ENCODE data around the gene CHMP4A. TPM values are rescaled to one million over a fixed set of nuclear protein-coding genes. Genes with fewer than 3 reads are reported as not detected.

The CHMP4A gene
- total and polyA plus RNA-seq, 2 of the 13 experiments (the other 11 are each of a cell fraction or from before 2014, with no cell fraction given) = 83.6 to 113 TPM

GRCh38 chr14:24232121-24232644, 18.9 kb upstream of the CHMP4A start, which contains the start of gene NEDD8 (continued):
- TF ChIP-seq, protein P1, sequence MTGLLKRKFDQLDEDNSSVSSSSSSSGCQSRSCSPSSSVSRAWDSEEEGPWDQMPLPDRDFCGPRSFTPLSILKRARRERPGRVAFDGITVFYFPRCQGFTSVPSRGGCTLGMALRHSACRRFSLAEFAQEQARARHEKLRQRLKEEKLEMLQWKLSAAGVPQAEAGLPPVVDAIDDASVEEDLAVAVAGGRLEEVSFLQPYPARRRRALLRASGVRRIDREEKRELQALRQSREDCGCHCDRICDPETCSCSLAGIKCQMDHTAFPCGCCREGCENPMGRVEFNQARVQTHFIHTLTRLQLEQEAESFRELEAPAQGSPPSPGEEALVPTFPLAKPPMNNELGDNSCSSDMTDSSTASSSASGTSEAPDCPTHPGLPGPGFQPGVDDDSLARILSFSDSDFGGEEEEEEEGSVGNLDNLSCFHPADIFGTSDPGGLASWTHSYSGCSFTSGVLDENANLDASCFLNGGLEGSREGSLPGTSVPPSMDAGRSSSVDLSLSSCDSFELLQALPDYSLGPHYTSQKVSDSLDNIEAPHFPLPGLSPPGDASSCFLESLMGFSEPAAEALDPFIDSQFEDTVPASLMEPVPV (CRISPR knock-in tag; IDR thresholded peaks at IDR 0.05) = peak; percentile 33; the same call in 1 of the 2 replicates
- TF ChIP-seq BCL3 (CRISPR knock-in tag; IDR thresholded peaks at IDR 0.05) (0 out of 2 replicates have a peak, but pooled peaks have one; percentile 86), ZFP1 (CRISPR knock-in tag; IDR thresholded peaks at IDR 0.05) (peak; percentile 79; the same call in 1 of the 2 replicates), ZNF275 (CRISPR knock-in tag; IDR thresholded peaks at IDR 0.05; ENCODE audit: borderline replicate concordance) (no peak; the same call in 1 of the 2 replicates), NRL (CRISPR knock-in tag; IDR thresholded peaks at IDR 0.05; ENCODE audit: borderline replicate concordance) (no peak; the same call in none of the 2 replicates), ZNF576 (CRISPR knock-in tag; IDR thresholded peaks at IDR 0.05) (peak; percentile 89; the same call in 1 of the 2 replicates), POGZ (CRISPR knock-in tag; IDR thresholded peaks at IDR 0.05) (peak; percentile 92; the same call in 1 of the 2 replicates), XBP1 (CRISPR knock-in tag; IDR thresholded peaks at IDR 0.05) (no peak), ZNF143 (CRISPR knock-in tag; IDR thresholded peaks at IDR 0.05) (peak; percentile 91), CHCHD3 (CRISPR knock-in tag; IDR thresholded peaks at IDR 0.05) (no peak), ZNF850 (CRISPR knock-in tag; conservative IDR thresholded peaks at IDR 0.05) (no peak), XRCC5 (optimal IDR thresholded peaks at IDR 0.05; ENCODE audit: low read length) (no peak), ARNT2 (CRISPR knock-in tag; IDR thresholded peaks at IDR 0.05; ENCODE audit: low read depth) (peak; percentile 26; the same call in 1 of the 2 replicates), ZC3H4 (CRISPR knock-in tag; IDR thresholded peaks at IDR 0.05; ENCODE audit: borderline replicate concordance) (peak; percentile 70; the same call in 1 of the 2 replicates), SIX1 (CRISPR knock-in tag; IDR thresholded peaks at IDR 0.05; ENCODE audit: borderline replicate concordance) (peak; percentile 40; the same call in 1 of the 2 replicates), CEBPB (IDR thresholded peaks at IDR 0.05; ENCODE audit: borderline replicate concordance, low read depth, low read length) (peak; percentile 43; the same call in 1 of the 2 replicates), SNRNP70 (IDR thresholded peaks at IDR 0.05; ENCODE audit: low read depth, low read length) (no peak), ZMYM2 (CRISPR knock-in tag; IDR thresholded peaks at IDR 0.05) (peak; percentile 74; the same call in 1 of the 2 replicates), TRIM24 (CRISPR knock-in tag; IDR thresholded peaks at IDR 0.05) (peak; percentile 80), SNAI1 (CRISPR knock-in tag; IDR thresholded peaks at IDR 0.05; ENCODE audit: borderline replicate concordance) (peak; percentile 99), DNMT3B (CRISPR knock-in tag; conservative IDR thresholded peaks at IDR 0.05) (0 out of 2 replicates have a peak, but pooled peaks have one; percentile 72)
- TF ChIP-seq, protein P2, sequence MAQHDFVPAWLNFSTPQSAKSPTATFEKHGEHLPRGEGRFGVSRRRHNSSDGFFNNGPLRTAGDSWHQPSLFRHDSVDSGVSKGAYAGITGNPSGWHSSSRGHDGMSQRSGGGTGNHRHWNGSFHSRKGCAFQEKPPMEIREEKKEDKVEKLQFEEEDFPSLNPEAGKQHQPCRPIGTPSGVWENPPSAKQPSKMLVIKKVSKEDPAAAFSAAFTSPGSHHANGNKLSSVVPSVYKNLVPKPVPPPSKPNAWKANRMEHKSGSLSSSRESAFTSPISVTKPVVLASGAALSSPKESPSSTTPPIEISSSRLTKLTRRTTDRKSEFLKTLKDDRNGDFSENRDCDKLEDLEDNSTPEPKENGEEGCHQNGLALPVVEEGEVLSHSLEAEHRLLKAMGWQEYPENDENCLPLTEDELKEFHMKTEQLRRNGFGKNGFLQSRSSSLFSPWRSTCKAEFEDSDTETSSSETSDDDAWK (CRISPR knock-in tag; IDR thresholded peaks at IDR 0.05) = no peak
- TF ChIP-seq, protein P3, sequence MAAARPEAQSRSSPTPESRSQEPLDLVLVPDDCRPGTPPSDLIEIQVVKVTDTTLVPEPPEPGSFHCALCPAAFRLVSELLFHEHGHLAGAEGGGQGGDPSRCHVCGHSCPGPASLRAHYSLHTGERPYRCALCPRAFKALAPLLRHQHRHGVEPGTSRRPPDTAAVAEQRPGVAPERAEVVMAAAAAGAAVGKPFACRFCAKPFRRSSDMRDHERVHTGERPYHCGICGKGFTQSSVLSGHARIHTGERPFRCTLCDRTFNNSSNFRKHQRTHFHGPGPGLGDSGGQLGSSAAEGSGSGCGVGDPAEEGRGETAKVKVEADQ (CRISPR knock-in tag; IDR thresholded peaks at IDR 0.05; ENCODE audit: borderline replicate concordance) = peak; percentile 98

Data from HepG2 (cell line).